ENCODE data around the gene TMEM164.

DNA sequence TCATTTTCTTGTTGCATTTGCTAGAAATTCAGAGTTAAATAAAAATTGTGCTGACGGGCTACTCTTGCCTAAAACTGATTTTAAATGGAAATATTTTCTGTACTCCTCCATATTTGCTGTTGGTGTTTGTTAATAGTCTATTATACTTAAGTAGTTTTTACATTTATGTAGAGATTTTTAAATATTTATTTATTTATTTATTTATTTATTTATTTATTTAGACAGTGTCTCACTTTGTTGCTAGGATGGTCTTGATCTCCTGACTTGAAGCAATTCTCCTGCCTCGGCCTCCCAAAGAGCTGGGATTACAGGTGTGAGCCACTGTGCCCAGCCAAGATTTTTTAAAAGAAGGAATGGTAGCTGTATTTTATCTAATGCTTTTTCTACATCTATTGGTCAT is 68.1 kb downstream of the TMEM164 start:
- TF ChIP-seq, protein P1, sequence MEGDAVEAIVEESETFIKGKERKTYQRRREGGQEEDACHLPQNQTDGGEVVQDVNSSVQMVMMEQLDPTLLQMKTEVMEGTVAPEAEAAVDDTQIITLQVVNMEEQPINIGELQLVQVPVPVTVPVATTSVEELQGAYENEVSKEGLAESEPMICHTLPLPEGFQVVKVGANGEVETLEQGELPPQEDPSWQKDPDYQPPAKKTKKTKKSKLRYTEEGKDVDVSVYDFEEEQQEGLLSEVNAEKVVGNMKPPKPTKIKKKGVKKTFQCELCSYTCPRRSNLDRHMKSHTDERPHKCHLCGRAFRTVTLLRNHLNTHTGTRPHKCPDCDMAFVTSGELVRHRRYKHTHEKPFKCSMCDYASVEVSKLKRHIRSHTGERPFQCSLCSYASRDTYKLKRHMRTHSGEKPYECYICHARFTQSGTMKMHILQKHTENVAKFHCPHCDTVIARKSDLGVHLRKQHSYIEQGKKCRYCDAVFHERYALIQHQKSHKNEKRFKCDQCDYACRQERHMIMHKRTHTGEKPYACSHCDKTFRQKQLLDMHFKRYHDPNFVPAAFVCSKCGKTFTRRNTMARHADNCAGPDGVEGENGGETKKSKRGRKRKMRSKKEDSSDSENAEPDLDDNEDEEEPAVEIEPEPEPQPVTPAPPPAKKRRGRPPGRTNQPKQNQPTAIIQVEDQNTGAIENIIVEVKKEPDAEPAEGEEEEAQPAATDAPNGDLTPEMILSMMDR (conservative IDR thresholded peaks at IDR 0.05 in 1 of 2, IDR thresholded peaks at IDR 0.05 in 1 of 2; ENCODE audit: low read depth in 1 of 2, low read length in 2 of 2), result no peak
- no peak for TF ChIP-seq EZH2 (IDR thresholded peaks at IDR 0.05; ENCODE audit: low read length, missing control alignments)
